ENCODE measurements around the gene TGFBR3.

GRCh38 chr1:91803847-91804545, 82.0 kb downstream of the TGFBR3 start:
- TF ChIP-seq, protein P1, sequence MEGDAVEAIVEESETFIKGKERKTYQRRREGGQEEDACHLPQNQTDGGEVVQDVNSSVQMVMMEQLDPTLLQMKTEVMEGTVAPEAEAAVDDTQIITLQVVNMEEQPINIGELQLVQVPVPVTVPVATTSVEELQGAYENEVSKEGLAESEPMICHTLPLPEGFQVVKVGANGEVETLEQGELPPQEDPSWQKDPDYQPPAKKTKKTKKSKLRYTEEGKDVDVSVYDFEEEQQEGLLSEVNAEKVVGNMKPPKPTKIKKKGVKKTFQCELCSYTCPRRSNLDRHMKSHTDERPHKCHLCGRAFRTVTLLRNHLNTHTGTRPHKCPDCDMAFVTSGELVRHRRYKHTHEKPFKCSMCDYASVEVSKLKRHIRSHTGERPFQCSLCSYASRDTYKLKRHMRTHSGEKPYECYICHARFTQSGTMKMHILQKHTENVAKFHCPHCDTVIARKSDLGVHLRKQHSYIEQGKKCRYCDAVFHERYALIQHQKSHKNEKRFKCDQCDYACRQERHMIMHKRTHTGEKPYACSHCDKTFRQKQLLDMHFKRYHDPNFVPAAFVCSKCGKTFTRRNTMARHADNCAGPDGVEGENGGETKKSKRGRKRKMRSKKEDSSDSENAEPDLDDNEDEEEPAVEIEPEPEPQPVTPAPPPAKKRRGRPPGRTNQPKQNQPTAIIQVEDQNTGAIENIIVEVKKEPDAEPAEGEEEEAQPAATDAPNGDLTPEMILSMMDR (IDR thresholded peaks at IDR 0.05; ENCODE audit: poor library complexity), result no peak
- TF ChIP-seq EZH2 (IDR thresholded peaks at IDR 0.05; ENCODE audit: borderline replicate concordance) (no peak), EZH2phosphoT487 (IDR thresholded peaks at IDR 0.05; ENCODE audit: low read depth, severe bottlenecking, unreplicated experiment) (no peak)
